Panc1 (cell line): ENCODE results near the gene UBE2R2. TPM values are rescaled to one million over a fixed set of nuclear protein-coding genes. Genes with fewer than 3 reads are reported as not detected.
A peak's percentile ranks its signal among the peaks of the same experiment; 100 is the strongest.

ENCODE experiments used
- ATAC-seq: fragments of 200-7000 bp; cut with Tn5 transposase; 2 replicates; pipeline ENCODE4 v1.9.1; 2020; ENCODE audit warnings: mild to moderate bottlenecking, moderate library complexity
- BruUV-seq: library from RNA; stranded (reverse); fragments of 400-500 nt; replicated peaks from 2 replicates; lab custom pipeline; 2021; lab: Mats Ljungman, UMichigan
- CTCF ChIA-PET: fragments of 300-600 bp; sonication (Branson Sonifier 250); formaldehyde crosslinking; loops from one replicate; lab custom pipeline; 2022; ENCODE audit warnings: antibody characterized with exemption; lab: Charles Lee
- POLR2A ChIA-PET: fragments of 300-600 bp; sonication (Branson Sonifier 250); formaldehyde crosslinking; loops from one replicate; lab custom pipeline; 2022; ENCODE audit warnings: antibody characterized with exemption; lab: Charles Lee
- DNase-seq: peaks from one replicate; pipeline ENCODE4 v3.0.0-alpha.2; 2010; ENCODE audit warnings: low read depth, low spot score
- H3K27ac ChIP-seq: 2 replicates; pipeline ENCODE4 v1.5.1; 2011; ENCODE audit warnings: mild to moderate bottlenecking, low read length, inconsistent platforms
- H3K27me3 ChIP-seq: fragments of 200-500 bp; sonication (Bioruptor generic); 2 replicates; pipeline ENCODE4 v1.6.0; 2014; ENCODE audit warnings: low read length, inconsistent platforms; ENCODE audit not compliant: control insufficient read depth, insufficient read depth
- H3K36me3 ChIP-seq: fragments of 200-500 bp; sonication (Bioruptor generic); 2 replicates; pipeline ENCODE4 v1.5.1; 2014; ENCODE audit warnings: inconsistent platforms, mild to moderate bottlenecking, low read length, moderate library complexity; ENCODE audit not compliant: control insufficient read depth, insufficient read depth
- H3K4me1 ChIP-seq: 2 replicates; pipeline ENCODE4 v1.5.1; 2011; ENCODE audit warnings: inconsistent platforms, mild to moderate bottlenecking, low read length, moderate library complexity; ENCODE audit not compliant: control insufficient read depth, insufficient read depth
- H3K4me3 ChIP-seq, 2 experiments: 2 replicates each; pipeline ENCODE4 v1.5.1; 2011 to 2012; ENCODE audit warnings: low read depth in 2 of 2, low read length in 2 of 2, mild to moderate bottlenecking in 2 of 2, inconsistent platforms in 1 of 2, moderate library complexity in 1 of 2
- H3K9me3 ChIP-seq: fragments of 200-500 bp; sonication (Bioruptor generic); 2 replicates; pipeline ENCODE4 v1.5.1; 2014; ENCODE audit warnings: low read depth, mild to moderate bottlenecking, inconsistent platforms, low read length, moderate library complexity; ENCODE audit not compliant: control insufficient read depth, insufficient read depth
- POLR2AphosphoS5 ChIP-seq: IDR thresholded peaks from 2 replicates; pipeline ENCODE4 v1.6.1; 2012; ENCODE audit warnings: mild to moderate bottlenecking, low read depth, low read length, moderate library complexity
- REST ChIP-seq, 2 experiments: IDR thresholded peaks; 2 replicates each; pipeline ENCODE4 v1.6.1; 2011 to 2012; ENCODE audit warnings: low read depth in 2 of 2, control low read depth in 1 of 2, low read length in 1 of 2, mild to moderate bottlenecking in 1 of 2, moderate library complexity in 1 of 2; ENCODE audit not compliant: insufficient read depth in 1 of 2
- SIN3A ChIP-seq: IDR thresholded peaks from 2 replicates; pipeline ENCODE4 v1.6.1; 2012; ENCODE audit warnings: low read depth, mild to moderate bottlenecking, low read length, moderate library complexity, borderline replicate concordance; ENCODE audit not compliant: insufficient read depth
- TCF7L2 ChIP-seq: IDR thresholded peaks from 2 replicates; pipeline ENCODE4 v1.6.1; 2011; ENCODE audit warnings: mild to moderate bottlenecking, low read depth, low read length, inconsistent platforms
- in situ Hi-C: cut with HindIII; loops from 2 replicates; pipeline ENCODE4 v1.10.0; 2016; ENCODE audit warnings: low sequenced_read_pairs, low pct_unique_long_range_greater_than_20kb
- intact Hi-C: fragments of 100-400 bp; cut with micrococcal nuclease; formaldehyde crosslinking; loops from one replicate; pipeline ENCODE4 v1.10.0; 2022; ENCODE audit not compliant: unreplicated experiment
- total RNA-seq: library from RNA; stranded (reverse); gene quantifications from one replicate; pipeline ENCODE4 v1.2.1, GENCODE V29; 2021; ENCODE audit not compliant: unreplicated experiment
- TF ChIP-seq, protein P1 (sequence below): fragments of 450-650 bp; IDR thresholded peaks from 2 replicates; pipeline ENCODE4 v1.5.1; 2017; ENCODE audit warnings: mild to moderate bottlenecking

The UBE2R2 gene
- total RNA-seq, 1 experiment from 2014 or later, result 67.2 TPM

- in situ Hi-C loops, result no loop called here
- Histone ChIP-seq H3K36me3 (no peaks in the 10 kb centered on the region), H3K9me3 (no peaks in the 10 kb centered on the region), H3K27me3 (no peaks in the 10 kb centered on the region), H3K4me1 (peaks cover 29% of the 10 kb centered on the region; the same call in 1 of the 2 replicates), H3K4me3 (no peak overlapping the region), H3K27ac (no peak overlapping the region)
- ChIA-PET CTCF (no interaction called here), POLR2A (interaction anchor here (0.7 kb wide), 1 partner anchor 10 kb away, joined by 15 read pairs; no protein-coding TSS in a partner anchor)
- BruUV-seq, result no TSS peak
- DNase-seq (no peak), ATAC-seq (no peak)
- intact Hi-C loops, result no loop called here
- no peak for TF ChIP-seq SIN3A
- TF ChIP-seq TCF7L2, result no peak
- TF ChIP-seq, protein P1, sequence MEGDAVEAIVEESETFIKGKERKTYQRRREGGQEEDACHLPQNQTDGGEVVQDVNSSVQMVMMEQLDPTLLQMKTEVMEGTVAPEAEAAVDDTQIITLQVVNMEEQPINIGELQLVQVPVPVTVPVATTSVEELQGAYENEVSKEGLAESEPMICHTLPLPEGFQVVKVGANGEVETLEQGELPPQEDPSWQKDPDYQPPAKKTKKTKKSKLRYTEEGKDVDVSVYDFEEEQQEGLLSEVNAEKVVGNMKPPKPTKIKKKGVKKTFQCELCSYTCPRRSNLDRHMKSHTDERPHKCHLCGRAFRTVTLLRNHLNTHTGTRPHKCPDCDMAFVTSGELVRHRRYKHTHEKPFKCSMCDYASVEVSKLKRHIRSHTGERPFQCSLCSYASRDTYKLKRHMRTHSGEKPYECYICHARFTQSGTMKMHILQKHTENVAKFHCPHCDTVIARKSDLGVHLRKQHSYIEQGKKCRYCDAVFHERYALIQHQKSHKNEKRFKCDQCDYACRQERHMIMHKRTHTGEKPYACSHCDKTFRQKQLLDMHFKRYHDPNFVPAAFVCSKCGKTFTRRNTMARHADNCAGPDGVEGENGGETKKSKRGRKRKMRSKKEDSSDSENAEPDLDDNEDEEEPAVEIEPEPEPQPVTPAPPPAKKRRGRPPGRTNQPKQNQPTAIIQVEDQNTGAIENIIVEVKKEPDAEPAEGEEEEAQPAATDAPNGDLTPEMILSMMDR, result no peak
- TF ChIP-seq REST (IDR thresholded peaks at IDR 0.05; ENCODE audit: insufficient read depth in 1 of 2, low read depth in 2 of 2, low read length in 1 of 2), result no peak
- no peak for TF ChIP-seq POLR2AphosphoS5
These were observed 60.9 kb downstream of the UBE2R2 start for GRCh38 chr9:33877727-33878489.

GRCh38 chr9:33878691-33879366, 61.9 kb downstream of the UBE2R2 start:
- ChIA-PET CTCF (no interaction called here), POLR2A (interaction anchor here (0.6 kb wide), 1 partner anchor 24 kb away, joined by 5 read pairs; no protein-coding TSS in a partner anchor)
- no TSS peak for BruUV-seq
- H3K9me3 ChIP-seq, result no peaks in the 10 kb centered on the region
- TF ChIP-seq REST (IDR thresholded peaks at IDR 0.05; ENCODE audit: insufficient read depth in 1 of 2, low read depth in 2 of 2, low read length in 1 of 2), result no peak
- H3K27ac ChIP-seq, result no peak overlapping the region
- no peaks in the 10 kb centered on the region for H3K27me3 ChIP-seq
- in situ Hi-C loops (no loop called here), intact Hi-C loops (no loop called here)
- H3K4me1 ChIP-seq, result peaks cover 29% of the 10 kb centered on the region; the same call in 1 of the 2 replicates
- no peak overlapping the region for H3K4me3 ChIP-seq
- H3K36me3 ChIP-seq, result no peaks in the 10 kb centered on the region
- ATAC-seq, result peak; percentile 41; the same call in 1 of the 2 replicates
- DNase-seq, result no peak
